GM11168 (cell line): Measurements from ENCODE around the gene TLX1.

Source experiments
- in situ Hi-C: fragments of 300-500 bp; cut with MboI; formaldehyde crosslinking; loops from one replicate; pipeline ENCODE4 v1.12.0; 2022; ENCODE audit warnings: low sequenced_read_pairs; ENCODE audit not compliant: unreplicated experiment

The TLX1 gene

GRCh38 chr10:101132636-101133473 is 1.8 kb downstream of the TLX1 start:
- in situ Hi-C loops: loop anchor here (25.0 kb wide), 1 partner anchor 346 kb away; no protein-coding TSS in a partner anchor

- in situ Hi-C loops: loop anchor here (25.0 kb wide), 1 partner anchor 346 kb away; no protein-coding TSS in a partner anchor
Observed at GRCh38 chr10:101133489-101134298, 2.6 kb downstream of the TLX1 start.

- in situ Hi-C loops: loop anchor here (25.0 kb wide), 1 partner anchor 347 kb away; no protein-coding TSS in a partner anchor
Observed at GRCh38 chr10:101134299-101135127, 3.4 kb downstream of the TLX1 start.

- in situ Hi-C loops: loop anchor here (25.0 kb wide), 1 partner anchor 348 kb away; no protein-coding TSS in a partner anchor
Observed at GRCh38 chr10:101135141-101136006, 4.3 kb downstream of the TLX1 start.

- in situ Hi-C loops: loop anchor here (25.0 kb wide), 1 partner anchor 349 kb away; no protein-coding TSS in a partner anchor
Observed at GRCh38 chr10:101136007-101136707, 5.1 kb downstream of the TLX1 start.

GRCh38 chr10:101136708-101137121 is 5.6 kb downstream of the TLX1 start:
- in situ Hi-C loops: loop anchor here (25.0 kb wide), 1 partner anchor 349 kb away; no protein-coding TSS in a partner anchor

GRCh38 chr10:101137271-101137670 is 6.2 kb downstream of the TLX1 start:
- in situ Hi-C loops: loop anchor here (25.0 kb wide), 1 partner anchor 350 kb away; no protein-coding TSS in a partner anchor

- in situ Hi-C loops: loop anchor here (25.0 kb wide), 1 partner anchor 352 kb away; no protein-coding TSS in a partner anchor
Observed at GRCh38 chr10:101138788-101139420, 7.8 kb downstream of the TLX1 start.

GRCh38 chr10:101139421-101139911 is 8.4 kb downstream of the TLX1 start:
- in situ Hi-C loops: loop anchor here (25.0 kb wide), 1 partner anchor 352 kb away; no protein-coding TSS in a partner anchor

- in situ Hi-C loops: loop anchor here (5.0 to 25.0 kb wide), 2 partner anchors 53 to 353 kb away; no protein-coding TSS in a partner anchor
Observed at GRCh38 chr10:101140084-101140949, 9.2 kb downstream of the TLX1 start.

GRCh38 chr10:101140950-101141615 is 10.0 kb downstream of the TLX1 start:
- in situ Hi-C loops: loop anchor here (5.0 to 25.0 kb wide), 2 partner anchors 54 to 354 kb away; no protein-coding TSS in a partner anchor

GRCh38 chr10:101141616-101142532 is 10.8 kb downstream of the TLX1 start:
- in situ Hi-C loops: loop anchor here (5.0 to 25.0 kb wide), 2 partner anchors 55 to 355 kb away; no protein-coding TSS in a partner anchor

- in situ Hi-C loops: loop anchor here (5.0 to 25.0 kb wide), 2 partner anchors 55 to 355 kb away; no protein-coding TSS in a partner anchor
Observed at GRCh38 chr10:101142533-101143344, 11.6 kb downstream of the TLX1 start.

- in situ Hi-C loops: loop anchor here (5.0 to 25.0 kb wide), 2 partner anchors 56 to 356 kb away; no protein-coding TSS in a partner anchor
Observed at GRCh38 chr10:101143345-101143630, 12.2 kb downstream of the TLX1 start.
